ENCODE measurements around the gene KIRREL2. TPM values are rescaled to one million over a fixed set of nuclear protein-coding genes. Genes with fewer than 3 reads are reported as not detected.
"Not testable (repeated sequence)": the region's sequence is repeated elsewhere in the genome, so short reads cannot be mapped to it uniquely, and the experiment has no call there.

Gene KIRREL2
- total RNA-seq, 1 experiment from 2014 or later = 0.26 TPM

DNA sequence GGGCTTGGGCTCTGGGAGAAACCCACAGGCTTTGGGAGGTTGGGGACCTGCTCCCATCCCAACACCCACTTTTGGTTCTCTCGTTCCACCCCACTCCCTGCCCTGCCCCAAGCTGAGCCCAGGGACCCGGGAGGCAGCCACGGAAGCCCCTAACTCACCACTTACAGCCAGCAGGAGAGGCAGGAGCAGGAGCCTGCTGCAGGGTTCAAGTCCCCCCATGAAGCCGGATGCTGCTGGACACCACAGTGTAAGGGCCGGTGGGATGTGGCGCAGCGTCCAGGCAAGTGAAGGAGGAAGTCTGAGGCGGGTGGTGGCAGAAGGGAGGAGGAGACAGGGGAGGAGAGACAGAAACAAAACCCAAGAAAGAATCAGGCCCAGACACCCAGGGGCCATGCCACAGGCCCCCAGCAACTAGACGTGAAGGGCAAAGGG lies 51.3 kb downstream of the KIRREL2 start, which contains the start of gene TYROBP:
Gene TYROBP, minus strand, starts transcription at position 286 of the 432 bp plus-strand sequence. Its CDS starts 67 bp downstream, at position 219.
- intact Hi-C loops (cut with micrococcal nuclease; ENCODE audit: unreplicated experiment) = no loop called here
- H3K27me3 Mint-ChIP-seq (ENCODE audit: unreplicated experiment) = peaks cover 13% of the 10 kb centered on the region
- TF ChIP-seq, protein P1, sequence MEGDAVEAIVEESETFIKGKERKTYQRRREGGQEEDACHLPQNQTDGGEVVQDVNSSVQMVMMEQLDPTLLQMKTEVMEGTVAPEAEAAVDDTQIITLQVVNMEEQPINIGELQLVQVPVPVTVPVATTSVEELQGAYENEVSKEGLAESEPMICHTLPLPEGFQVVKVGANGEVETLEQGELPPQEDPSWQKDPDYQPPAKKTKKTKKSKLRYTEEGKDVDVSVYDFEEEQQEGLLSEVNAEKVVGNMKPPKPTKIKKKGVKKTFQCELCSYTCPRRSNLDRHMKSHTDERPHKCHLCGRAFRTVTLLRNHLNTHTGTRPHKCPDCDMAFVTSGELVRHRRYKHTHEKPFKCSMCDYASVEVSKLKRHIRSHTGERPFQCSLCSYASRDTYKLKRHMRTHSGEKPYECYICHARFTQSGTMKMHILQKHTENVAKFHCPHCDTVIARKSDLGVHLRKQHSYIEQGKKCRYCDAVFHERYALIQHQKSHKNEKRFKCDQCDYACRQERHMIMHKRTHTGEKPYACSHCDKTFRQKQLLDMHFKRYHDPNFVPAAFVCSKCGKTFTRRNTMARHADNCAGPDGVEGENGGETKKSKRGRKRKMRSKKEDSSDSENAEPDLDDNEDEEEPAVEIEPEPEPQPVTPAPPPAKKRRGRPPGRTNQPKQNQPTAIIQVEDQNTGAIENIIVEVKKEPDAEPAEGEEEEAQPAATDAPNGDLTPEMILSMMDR (IDR thresholded peaks at IDR 0.05; ENCODE audit: unreplicated experiment) = no peak
- CTCF ChIA-PET = interaction anchor here (0.7 kb wide), 1 partner anchor 38 kb away, joined by 3 read pairs; no protein-coding TSS in a partner anchor
- H3K4me1 Mint-ChIP-seq (ENCODE audit: low read depth, unreplicated experiment) = peaks cover 9% of the 10 kb centered on the region
- no peaks in the 10 kb centered on the region for H3K9me3 Mint-ChIP-seq (ENCODE audit: low read depth, unreplicated experiment)
- no TSS peak for BruUV-seq (replicated peaks)
- H3K36me3 Mint-ChIP-seq (ENCODE audit: insufficient read depth, unreplicated experiment) = peaks cover 3% of the 10 kb centered on the region
- no peak for DNase-seq
- no peak within 1 kb of the TSS for H3K4me3 Mint-ChIP-seq (ENCODE audit: low read depth, unreplicated experiment)
- no peak within 1 kb of the TSS for H3K27ac Mint-ChIP-seq (ENCODE audit: unreplicated experiment)

DNA sequence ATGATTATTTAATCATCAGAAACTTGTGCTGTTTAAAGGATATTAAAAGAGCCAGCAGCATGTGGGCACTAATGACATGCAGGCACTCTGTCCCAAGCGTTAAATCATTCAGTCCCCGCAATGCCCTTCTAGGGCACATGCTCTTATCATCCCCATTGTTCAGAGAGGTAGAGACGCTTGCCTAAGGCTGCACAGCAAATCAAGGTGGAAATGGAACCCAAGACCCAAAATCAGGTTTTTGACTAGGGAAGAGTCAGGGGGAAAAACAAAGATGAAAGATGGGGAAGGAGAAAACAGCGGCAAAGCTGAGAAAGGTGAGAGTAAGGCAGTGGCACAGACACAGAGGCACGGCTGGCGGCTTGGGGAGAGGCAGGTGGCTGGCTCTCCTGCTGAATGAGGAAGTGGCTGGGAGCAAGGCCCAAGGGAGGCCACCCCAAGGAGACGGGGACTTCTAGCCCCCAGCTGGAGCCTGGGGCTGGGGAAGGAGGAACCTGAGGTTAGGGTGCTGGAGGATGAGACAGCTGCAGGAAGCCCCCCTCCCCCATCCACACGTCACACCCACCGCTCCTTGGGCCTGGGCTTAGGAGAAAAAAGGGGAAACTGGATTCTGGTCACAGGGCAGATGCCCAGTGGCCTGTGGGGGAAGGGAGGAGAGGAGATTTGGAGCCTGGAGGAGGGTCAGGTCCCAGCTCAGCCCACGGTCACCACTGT lies 52.4 kb downstream of the KIRREL2 start:
- no peak for DNase-seq
- intact Hi-C loops (cut with micrococcal nuclease; ENCODE audit: unreplicated experiment) = no loop called here
- H3K9me3 Mint-ChIP-seq (ENCODE audit: low read depth, unreplicated experiment) = no peaks in the 10 kb centered on the region
- no peaks in the 10 kb centered on the region for H3K4me1 Mint-ChIP-seq (ENCODE audit: low read depth, unreplicated experiment)
- H3K4me3 Mint-ChIP-seq (ENCODE audit: low read depth, unreplicated experiment) = no peak overlapping the region
- H3K36me3 Mint-ChIP-seq (ENCODE audit: insufficient read depth, unreplicated experiment) = no peaks in the 10 kb centered on the region
- CTCF ChIA-PET = no interaction called here
- no peak overlapping the region for H3K27ac Mint-ChIP-seq (ENCODE audit: unreplicated experiment)
- H3K27me3 Mint-ChIP-seq (ENCODE audit: unreplicated experiment) = peaks cover 2% of the 10 kb centered on the region
- no TSS peak for BruUV-seq (replicated peaks)
- TF ChIP-seq, protein P1 (IDR thresholded peaks at IDR 0.05; ENCODE audit: unreplicated experiment) = no peak

DNA sequence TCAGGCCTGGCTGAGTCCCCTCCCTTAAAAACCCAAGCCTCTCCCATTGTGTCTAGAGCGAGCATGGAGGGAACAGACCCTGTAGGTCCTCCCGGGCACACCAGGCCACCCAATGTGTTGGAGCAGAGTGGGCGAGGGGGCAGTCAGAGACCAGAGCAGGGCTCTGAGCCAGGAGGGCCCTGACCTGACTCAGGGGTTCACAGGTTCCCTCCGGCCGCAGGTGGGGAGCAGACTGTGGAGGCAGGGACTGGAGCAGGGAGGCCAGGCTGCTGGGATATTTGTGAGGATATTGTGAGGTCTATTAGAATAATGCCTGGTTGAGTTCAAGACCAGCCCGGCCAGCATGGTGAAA lies 52.9 kb downstream of the KIRREL2 start:
- Mint-ChIP-seq H3K27ac (ENCODE audit: unreplicated experiment) (no peak overlapping the region), H3K9me3 (ENCODE audit: low read depth, unreplicated experiment) (no peaks in the 10 kb centered on the region), H3K4me1 (ENCODE audit: low read depth, unreplicated experiment) (no peaks in the 10 kb centered on the region), H3K4me3 (ENCODE audit: low read depth, unreplicated experiment) (no peak overlapping the region), H3K36me3 (ENCODE audit: insufficient read depth, unreplicated experiment) (no peaks in the 10 kb centered on the region), H3K27me3 (ENCODE audit: unreplicated experiment) (peaks cover 5% of the 10 kb centered on the region)
- intact Hi-C loops (cut with micrococcal nuclease; ENCODE audit: unreplicated experiment) = no loop called here
- TF ChIP-seq, protein P1 (IDR thresholded peaks at IDR 0.05; ENCODE audit: unreplicated experiment) = no peak
- DNase-seq = no peak
- BruUV-seq (replicated peaks) = no TSS peak
- CTCF ChIA-PET = no interaction called here

DNA sequence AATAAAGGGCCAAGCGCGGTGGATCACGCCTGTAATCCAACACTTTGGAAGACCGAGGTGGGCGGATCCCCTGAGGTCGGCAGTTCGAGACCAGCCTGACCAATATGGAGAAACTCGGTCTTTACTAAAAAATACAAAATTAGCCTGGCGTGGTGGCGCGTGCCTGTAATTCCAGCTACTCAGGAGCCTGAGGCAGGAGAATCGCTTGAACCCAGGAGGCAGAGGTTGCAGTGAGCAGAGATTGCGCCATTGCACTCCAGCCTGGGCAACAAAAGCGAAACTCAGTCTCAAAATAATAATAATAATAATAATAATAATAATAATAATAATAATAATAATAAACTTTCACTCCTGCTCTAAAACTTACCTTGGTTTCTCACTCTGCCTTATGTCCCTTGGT lies 53.6 kb downstream of the KIRREL2 start:
- CTCF ChIA-PET; DNase-seq; H3K36me3 Mint-ChIP-seq (ENCODE audit: insufficient read depth, unreplicated experiment); H3K9me3 Mint-ChIP-seq (ENCODE audit: low read depth, unreplicated experiment); H3K27ac Mint-ChIP-seq (ENCODE audit: unreplicated experiment); H3K4me1 Mint-ChIP-seq (ENCODE audit: low read depth, unreplicated experiment); BruUV-seq (replicated peaks); intact Hi-C loops (cut with micrococcal nuclease; ENCODE audit: unreplicated experiment); H3K4me3 Mint-ChIP-seq (ENCODE audit: low read depth, unreplicated experiment): not testable (repeated sequence)
- peaks cover 12% of the 10 kb centered on the region for H3K27me3 Mint-ChIP-seq (ENCODE audit: unreplicated experiment)

DNA sequence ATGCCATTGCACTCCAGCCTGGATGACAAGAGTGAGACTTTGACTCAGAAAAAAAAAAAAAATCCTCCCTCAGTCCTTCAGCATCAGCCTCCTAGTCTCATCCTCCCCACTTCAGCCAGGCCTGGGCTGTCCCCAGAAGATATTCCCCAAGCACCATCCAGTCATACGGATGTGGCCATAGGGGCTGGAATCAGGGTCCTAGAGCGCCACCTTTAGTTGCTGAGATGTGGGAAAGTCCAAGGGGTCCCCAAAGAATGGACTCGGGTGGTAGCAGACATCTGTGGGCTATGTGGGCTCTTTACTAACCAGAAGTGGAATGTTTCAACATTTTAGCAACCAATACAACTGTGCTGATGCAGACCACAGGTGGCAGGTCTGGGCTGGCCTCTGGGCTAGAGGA lies 54.5 kb downstream of the KIRREL2 start:
- no TSS peak for BruUV-seq (replicated peaks)
- intact Hi-C loops (cut with micrococcal nuclease; ENCODE audit: unreplicated experiment) = no loop called here
- H3K27me3 Mint-ChIP-seq (ENCODE audit: unreplicated experiment) = peaks cover 14% of the 10 kb centered on the region
- CTCF ChIA-PET = interaction anchor here (1.2 kb wide), 1 partner anchor 11 kb away, joined by 3 read pairs; the partner anchor contains the start of gene NFKBID
- no peak overlapping the region for H3K4me3 Mint-ChIP-seq (ENCODE audit: low read depth, unreplicated experiment)
- H3K36me3 Mint-ChIP-seq (ENCODE audit: insufficient read depth, unreplicated experiment) = no peaks in the 10 kb centered on the region
- DNase-seq = no peak
- H3K27ac Mint-ChIP-seq (ENCODE audit: unreplicated experiment) = no peak overlapping the region
- H3K9me3 Mint-ChIP-seq (ENCODE audit: low read depth, unreplicated experiment) = no peaks in the 10 kb centered on the region
- TF ChIP-seq, protein P1 (IDR thresholded peaks at IDR 0.05; ENCODE audit: unreplicated experiment) = no peak
- H3K4me1 Mint-ChIP-seq (ENCODE audit: low read depth, unreplicated experiment) = no peaks in the 10 kb centered on the region
